DND-41 (cell line): Measurements from ENCODE around the gene SLC11A2.
"Not testable (repeated sequence)": the region's sequence is repeated elsewhere in the genome, so short reads cannot be mapped to it uniquely, and the experiment has no call there.

ENCODE experiments used
- ATAC-seq: fragments of 200-7000 bp; cut with Tn5 transposase; 3 replicates; pipeline ENCODE4 v1.9.1; 2021; ENCODE audit warnings: low read depth; ENCODE audit not compliant: insufficient read depth
- DNase-seq: peaks from one replicate; pipeline ENCODE4 v3.0.0-alpha.2; 2020
- H2AFZ ChIP-seq: 2 replicates; pipeline ENCODE4 v1.6.0; 2012; ENCODE audit warnings: low read depth, low read length
- H3K27ac ChIP-seq: 2 replicates; pipeline ENCODE4 v1.5.1; 2012; ENCODE audit warnings: low read length, inconsistent platforms
- H3K27me3 ChIP-seq: fragments of 200-600 bp; sonication (generic); 2 replicates; pipeline ENCODE4 v1.6.0; 2012; ENCODE audit warnings: low read length, mild to moderate bottlenecking, inconsistent platforms; ENCODE audit not compliant: insufficient read depth, poor library complexity
- H3K36me3 ChIP-seq: 2 replicates; pipeline ENCODE4 v1.5.1; 2012; ENCODE audit warnings: low read length, inconsistent platforms; ENCODE audit not compliant: insufficient read depth
- H3K4me1 ChIP-seq: 2 replicates; pipeline ENCODE4 v1.5.1; 2012; ENCODE audit warnings: mild to moderate bottlenecking, low read length; ENCODE audit not compliant: insufficient read depth
- H3K4me2 ChIP-seq: 2 replicates; pipeline ENCODE4 v1.6.0; 2012; ENCODE audit warnings: mild to moderate bottlenecking, moderate library complexity, low read length, inconsistent platforms; ENCODE audit not compliant: insufficient read depth
- H3K4me3 ChIP-seq, 2 experiments: fragments of 200-600 bp in 1 of 2; shearing (Covaris generic) in 1 of 2; 2 replicates each; pipeline ENCODE4 v1.5.1; 2012 to 2016; ENCODE audit warnings: inconsistent platforms in 2 of 2, low read length in 2 of 2, mild to moderate bottlenecking in 2 of 2, low read depth in 1 of 2, moderate library complexity in 1 of 2
- H3K79me2 ChIP-seq: 2 replicates; pipeline ENCODE4 v1.6.0; 2012; ENCODE audit warnings: low read length, inconsistent platforms; ENCODE audit not compliant: insufficient read depth
- H3K9ac ChIP-seq: 2 replicates; pipeline ENCODE4 v1.6.0; 2012; ENCODE audit warnings: low read depth, mild to moderate bottlenecking, inconsistent platforms, low read length, moderate library complexity
- H3K9me3 ChIP-seq: 2 replicates; pipeline ENCODE4 v1.5.1; 2012; ENCODE audit warnings: low read length, moderate library complexity, mild to moderate bottlenecking, inconsistent platforms; ENCODE audit not compliant: insufficient read depth, severe bottlenecking
- H4K20me1 ChIP-seq: 2 replicates; pipeline ENCODE4 v1.6.0; 2012; ENCODE audit warnings: low read length; ENCODE audit not compliant: insufficient read depth
- CTCF ChIP-seq: IDR thresholded peaks from 2 replicates; pipeline ENCODE4 v1.5.1; 2012; ENCODE audit warnings: borderline replicate concordance, low read length, moderate library complexity, mild to moderate bottlenecking; ENCODE audit not compliant: poor library complexity, severe bottlenecking; ENCODE audit errors: extremely low read depth
- EZH2 ChIP-seq: IDR thresholded peaks from 3 replicates; pipeline ENCODE4 v1.6.1; 2012; ENCODE audit warnings: borderline replicate concordance, low read depth, mild to moderate bottlenecking, moderate library complexity, low read length, inconsistent platforms; ENCODE audit not compliant: severe bottlenecking

SLC11A2 gene

DNA sequence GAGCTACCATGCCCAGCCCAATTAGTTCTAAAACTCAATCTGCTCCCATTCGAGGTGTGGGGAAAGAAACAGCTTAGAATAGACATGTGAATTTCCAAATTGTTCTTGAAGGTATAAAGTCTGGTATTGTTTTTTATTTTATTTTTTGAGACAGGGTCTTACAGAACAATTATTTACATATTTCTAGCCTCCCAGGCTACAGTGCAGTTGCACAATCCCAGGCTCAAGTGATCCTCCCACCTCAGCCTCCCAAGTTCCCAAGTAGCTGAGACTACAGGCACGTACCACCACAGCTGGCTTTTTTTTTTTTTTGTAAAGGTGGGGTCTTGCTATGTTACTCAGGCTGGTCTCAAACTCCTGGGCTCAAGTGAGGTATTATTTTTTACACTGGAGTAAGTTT, 6.3 kb downstream of the SLC11A2 start:
- no peaks in the 10 kb centered on the region for H3K27me3 ChIP-seq
- TF ChIP-seq CTCF (no peak), EZH2 (no peak)
- H3K9me3 ChIP-seq = no peaks in the 10 kb centered on the region
- H3K4me2 ChIP-seq = peak overlapping the region; percentile 74
- DNase-seq = no peak
- H4K20me1 ChIP-seq = peaks cover 5% of the 10 kb centered on the region; the same call in 1 of the 2 replicates
- H3K4me1 ChIP-seq = peaks cover 61% of the 10 kb centered on the region
- H3K79me2 ChIP-seq = peaks cover 98% of the 10 kb centered on the region
- H3K9ac ChIP-seq = peak overlapping the region; percentile 40
- ATAC-seq = peak; percentile 15; the same call in 2 of the 3 replicates
- peak overlapping the region; percentile 80 for H3K27ac ChIP-seq
- no peak overlapping the region for H2AFZ ChIP-seq
- 0 out of 2 replicates have a peak, but pooled peaks cover 5% of the 10 kb centered on the region for H3K36me3 ChIP-seq
- H3K4me3 ChIP-seq = no peak overlapping the region

GRCh38 chr12:51018956-51019355, 7.2 kb downstream of the SLC11A2 start:
- Histone ChIP-seq H3K27me3 (no peaks in the 10 kb centered on the region), H3K4me2 (no peak overlapping the region), H3K4me1 (peaks cover 51% of the 10 kb centered on the region), H3K27ac (peak overlapping the region; percentile 48; the same call in 1 of the 2 replicates), H3K79me2 (peaks cover 98% of the 10 kb centered on the region), H3K9me3 (no peaks in the 10 kb centered on the region), H4K20me1 (peaks cover 3% of the 10 kb centered on the region; the same call in 1 of the 2 replicates), H3K9ac (no peak overlapping the region), H3K4me3 (no peak overlapping the region), H3K36me3 (0 out of 2 replicates have a peak, but pooled peaks cover 2% of the 10 kb centered on the region), H2AFZ (no peak overlapping the region)
- DNase-seq (no peak), ATAC-seq (no peak)
- TF ChIP-seq EZH2 (no peak), CTCF (no peak)

DNA sequence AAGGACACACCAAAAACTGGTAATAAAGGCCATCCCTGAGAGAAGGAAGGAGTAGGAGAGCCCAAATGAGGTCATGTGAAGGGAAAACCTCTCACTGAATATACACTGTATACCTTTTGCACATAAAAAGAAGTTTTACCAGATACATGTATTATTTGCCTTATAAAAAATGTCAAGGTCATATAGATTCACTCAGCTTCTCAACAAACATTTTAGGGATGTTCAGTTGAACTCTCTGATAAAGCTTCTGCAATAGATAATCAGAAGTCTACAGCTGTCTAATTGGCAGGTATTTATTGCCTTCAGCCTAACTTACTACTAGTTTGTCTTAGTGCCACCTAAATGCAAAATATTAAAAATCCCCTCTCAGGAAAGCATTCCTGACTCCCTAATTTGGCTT, 8.7 kb downstream of the SLC11A2 start:
- DNase-seq (no peak), ATAC-seq (no peak)
- Histone ChIP-seq H3K4me2 (no peak overlapping the region), H3K27ac (no peak overlapping the region), H4K20me1 (peaks cover 6% of the 10 kb centered on the region; the same call in 1 of the 2 replicates), H3K9ac (no peak overlapping the region), H3K27me3 (no peaks in the 10 kb centered on the region), H3K4me1 (peaks cover 36% of the 10 kb centered on the region), H2AFZ (no peak overlapping the region), H3K9me3 (no peaks in the 10 kb centered on the region), H3K36me3 (no peaks in the 10 kb centered on the region), H3K4me3 (no peak overlapping the region), H3K79me2 (peaks cover 97% of the 10 kb centered on the region)
- TF ChIP-seq CTCF (no peak), EZH2 (no peak)

DNA sequence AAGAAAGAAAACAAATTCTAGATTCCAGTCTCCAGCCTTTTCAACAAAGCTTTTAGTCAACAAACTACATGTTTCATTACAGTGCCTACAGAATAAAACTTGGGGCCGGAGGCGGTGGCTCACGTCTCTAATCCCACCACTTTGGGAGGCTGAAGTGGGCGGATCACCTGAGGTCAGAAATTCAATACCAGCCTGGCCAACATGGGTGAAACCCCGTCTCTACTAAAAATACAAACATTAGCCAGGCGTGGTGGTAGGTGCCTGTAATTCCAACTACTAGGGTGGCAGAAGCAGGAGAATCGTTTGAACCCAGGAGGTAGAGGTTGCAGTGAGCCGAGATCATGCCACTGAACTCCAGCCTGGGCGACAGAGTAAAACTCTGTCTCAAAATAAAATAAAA, 11.7 kb downstream of the SLC11A2 start:
- Histone ChIP-seq H4K20me1 (peaks cover 15% of the 10 kb centered on the region; the same call in 1 of the 2 replicates), H3K79me2 (peaks cover 95% of the 10 kb centered on the region)
- not testable (repeated sequence) for H3K36me3 ChIP-seq, H3K4me1 ChIP-seq, H3K9me3 ChIP-seq, DNase-seq, ATAC-seq, H2AFZ ChIP-seq, H3K4me2 ChIP-seq, H3K27me3 ChIP-seq, H3K27ac ChIP-seq, H3K4me3 ChIP-seq, H3K9ac ChIP-seq
